Loucy (cell line): Measurements from ENCODE around the gene GEMIN5.

Experiments
- CTCF ChIP-seq: fragments of 200-600 bp; sonication (generic); conservative IDR thresholded peaks from 2 replicates; pipeline ENCODE4 v1.5.1; 2014; ENCODE audit warnings: mild to moderate bottlenecking, antibody characterized with exemption, low read length
- EZH2phosphoT487 ChIP-seq: fragments of 200-600 bp; IDR thresholded peaks from 2 replicates; pipeline ENCODE4 v1.6.1; 2018; ENCODE audit warnings: antibody characterized with exemption, mild to moderate bottlenecking, moderate library complexity, borderline replicate concordance

GRCh38 chr5:154962494-154962893, 24.5 kb upstream of the GEMIN5 start:
- TF ChIP-seq CTCF: no peak
- TF ChIP-seq EZH2phosphoT487: no peak
